Measurements from ENCODE around the gene ARL17A.
"Not testable (repeated sequence)": the region's sequence is repeated elsewhere in the genome, so short reads cannot be mapped to it uniquely, and the experiment has no call there.

- not testable (repeated sequence) for TF ChIP-seq CTCF (IDR thresholded peaks at IDR 0.05); POLR2A (IDR thresholded peaks at IDR 0.05; ENCODE audit: low read length)
These were observed 45.2 kb upstream of the ARL17A start for GRCh38 chr17:46624726-46625125.

Data from A549 (cell line).